Neuronal stem cell (in vitro differentiated cells): ENCODE results near the gene SGK1.
A peak's percentile ranks its signal among the peaks of the same experiment; 100 is the strongest.

Experiments used
- DNase-seq: peaks from one replicate; pipeline ENCODE4 v3.0.0-alpha.2; 2013; ENCODE audit warnings: low spot score
- H2AFZ ChIP-seq: one replicate; pipeline ENCODE4 v1.6.1; 2013; ENCODE audit warnings: mild to moderate bottlenecking, low read length, inconsistent platforms
- H2AK5ac ChIP-seq: 2 replicates; pipeline ENCODE4 v1.6.1; 2013; ENCODE audit warnings: low read depth, mild to moderate bottlenecking, inconsistent platforms, low read length, moderate library complexity, mixed read lengths
- H2BK120ac ChIP-seq: 2 replicates; pipeline ENCODE4 v1.6.1; 2013; ENCODE audit warnings: low read depth, mild to moderate bottlenecking, inconsistent platforms, low read length, moderate library complexity, mixed read lengths
- H2BK12ac ChIP-seq: one replicate; pipeline ENCODE4 v1.6.1; 2013; ENCODE audit warnings: low read length, inconsistent platforms
- H2BK15ac ChIP-seq: 2 replicates; pipeline ENCODE4 v1.6.1; 2013; ENCODE audit warnings: mild to moderate bottlenecking, low read length, inconsistent platforms, mixed read lengths
- H2BK5ac ChIP-seq: one replicate; pipeline ENCODE4 v1.6.1; 2013; ENCODE audit warnings: inconsistent platforms, mild to moderate bottlenecking, low read length, moderate library complexity
- H3K14ac ChIP-seq: one replicate; pipeline ENCODE4 v1.6.1; 2013; ENCODE audit warnings: low read length, inconsistent platforms
- H3K18ac ChIP-seq: 2 replicates; pipeline ENCODE4 v1.6.1; 2013; ENCODE audit warnings: low read length, inconsistent platforms
- H3K23ac ChIP-seq: 2 replicates; pipeline ENCODE4 v1.6.1; 2013; ENCODE audit warnings: low read depth, mild to moderate bottlenecking, mixed read lengths, low read length, inconsistent platforms; ENCODE audit not compliant: poor library complexity
- H3K27ac ChIP-seq: replicated peaks from 3 replicates; pipeline ENCODE4 v1.5.1; 2013; ENCODE audit warnings: low read length, inconsistent platforms
- H3K27me3 ChIP-seq, 3 experiments: 2 replicates each; pipeline ENCODE4 v1.6.1; 2013; ENCODE audit warnings: low read length in 3 of 3, mild to moderate bottlenecking in 2 of 3, inconsistent platforms in 1 of 3, low read depth in 1 of 3, mixed read lengths in 1 of 3, moderate library complexity in 1 of 3; ENCODE audit not compliant: control insufficient read depth in 3 of 3, insufficient read depth in 3 of 3
- H3K36me3 ChIP-seq, 2 donors: replicated peaks in 1 of 2; 2 replicates each; pipeline ENCODE4 v1.6.1; 2013; ENCODE audit warnings: low read length in 2 of 2; ENCODE audit not compliant: control insufficient read depth in 2 of 2, insufficient read depth in 2 of 2
- H3K4ac ChIP-seq: 2 replicates; pipeline ENCODE4 v1.6.1; 2013; ENCODE audit warnings: inconsistent platforms, mild to moderate bottlenecking, low read length, moderate library complexity
- H3K4me1 ChIP-seq, 2 donors: 1 replicate in 1 of 2; 2 replicates in 1 of 2; pipeline ENCODE4 v1.6.1; 2013; ENCODE audit warnings: low read length in 2 of 2, low read depth in 1 of 2; ENCODE audit not compliant: control insufficient read depth in 2 of 2, insufficient read depth in 1 of 2
- H3K4me2 ChIP-seq: one replicate; pipeline ENCODE4 v1.6.1; 2013; ENCODE audit warnings: mild to moderate bottlenecking, low read length, inconsistent platforms; ENCODE audit not compliant: insufficient read depth, poor library complexity, severe bottlenecking
- H3K4me3 ChIP-seq, 2 donors: 2 replicates each; pipeline ENCODE4 v1.5.1; 2013; ENCODE audit warnings: low read length in 2 of 2, mild to moderate bottlenecking in 2 of 2, inconsistent platforms in 1 of 2, moderate library complexity in 1 of 2
- H3K79me1 ChIP-seq: one replicate; pipeline ENCODE4 v1.6.1; 2013; ENCODE audit warnings: low read depth, mild to moderate bottlenecking, inconsistent platforms, low read length, moderate library complexity
- H3K9ac ChIP-seq: one replicate; pipeline ENCODE4 v1.6.1; 2013; ENCODE audit warnings: mild to moderate bottlenecking, low read depth, low read length, inconsistent platforms; ENCODE audit not compliant: poor library complexity
- H3K9me3 ChIP-seq, 2 donors: replicated peaks in 1 of 2; 2 replicates each; pipeline versions ENCODE3 to v1.6.1; 2013; ENCODE audit warnings: low read length in 2 of 2, mild to moderate bottlenecking in 2 of 2, inconsistent platforms in 1 of 2, low read depth in 1 of 2, mixed read lengths in 1 of 2, moderate library complexity in 1 of 2; ENCODE audit not compliant: control insufficient read depth in 2 of 2, insufficient read depth in 1 of 2
- H4K8ac ChIP-seq: one replicate; pipeline ENCODE4 v1.6.1; 2013; ENCODE audit warnings: low read depth, mild to moderate bottlenecking, inconsistent platforms, low read length, moderate library complexity
- H4K91ac ChIP-seq: one replicate; pipeline ENCODE4 v1.6.1; 2013; ENCODE audit warnings: low read length, low read depth, mild to moderate bottlenecking, inconsistent platforms; ENCODE audit not compliant: poor library complexity
- WGBS, 2 donors: extraction: QIAGEN DNeasy Blood & Tissue Kit; methylation state at CpG; one replicate each; pipeline ENCODE4 v1.1.7; 2013; ENCODE audit warnings: missing lambda C conversion rate in 2 of 2, mixed read lengths in 1 of 2; ENCODE audit not compliant: insufficient read length in 2 of 2, insufficient replicate concordance in 1 of 2; ENCODE audit errors: extremely low coverage in 2 of 2; 5-methylcytosine and 5-hydroxymethylcytosine counted together

The SGK1 gene

GRCh38 chr6:134299236-134299635 lies 18.7 kb downstream of the SGK1 start:
- Histone ChIP-seq H3K9ac (no peak overlapping the region), H4K91ac (no peak overlapping the region), H3K14ac (no peak overlapping the region), H2BK120ac (no peak overlapping the region), H2BK15ac (no peak overlapping the region), H3K36me3 (no peaks in the 10 kb centered on the region), H3K27me3 (no peaks in the 10 kb centered on the region), H3K18ac (no peak overlapping the region), H3K4ac (no peak overlapping the region), H4K8ac (no peak overlapping the region), H3K4me3 (no peak overlapping the region), H2BK5ac (no peak overlapping the region), H2AFZ (no peak overlapping the region), H2AK5ac (no peak overlapping the region), H2BK12ac (no peak overlapping the region), H3K4me2 (no peak overlapping the region), H3K27ac (no peak overlapping the region), H3K4me1 (no peaks in the 10 kb centered on the region), H3K9me3 (no peaks in the 10 kb centered on the region), H3K23ac (no peak overlapping the region), H3K79me1 (no peaks in the 10 kb centered on the region)
- WGBS, 2 donors, result no CpG with 5 or more reads among the region's 3 CpGs
- no peak for DNase-seq

GRCh38 chr6:134296762-134297161 lies 21.1 kb downstream of the SGK1 start:
- H3K14ac ChIP-seq, result peak overlapping the region; percentile 87

GRCh38 chr6:134295953-134296553 lies 21.9 kb downstream of the SGK1 start:
- no peak for DNase-seq

More at GRCh38 chr6:134296762-134297161, 21.1 kb downstream of the SGK1 start:
- Histone ChIP-seq H3K27me3 (no peaks in the 10 kb centered on the region), H3K9me3 (no peaks in the 10 kb centered on the region), H3K18ac (peak overlapping the region; percentile 70), H3K4me1 (no peaks in the 10 kb centered on the region), H2BK15ac (no peak overlapping the region), H3K79me1 (no peaks in the 10 kb centered on the region), H3K4ac (no peak overlapping the region), H4K91ac (no peak overlapping the region), H3K23ac (no peak overlapping the region), H4K8ac (peak overlapping the region; percentile 29), H3K4me2 (no peak overlapping the region), H2BK5ac (peak overlapping the region; percentile 80), H2BK120ac (no peak overlapping the region), H2BK12ac (peak overlapping the region; percentile 73), H3K27ac (no peak overlapping the region), H2AK5ac (no peak overlapping the region), H2AFZ (no peak overlapping the region), H3K4me3 (no peak overlapping the region), H3K9ac (no peak overlapping the region), H3K36me3 (no peaks in the 10 kb centered on the region)
- no CpG with 5 or more reads among the region's 7 CpGs for WGBS, 2 donors
- no peak for DNase-seq

GRCh38 chr6:134293659-134294161 lies 24.2 kb downstream of the SGK1 start:
- Histone ChIP-seq H3K18ac (no peak overlapping the region), H3K9me3 (no peaks in the 10 kb centered on the region), H3K4me2 (no peak overlapping the region), H2AFZ (no peak overlapping the region), H4K91ac (no peak overlapping the region), H2BK120ac (no peak overlapping the region), H3K4me1 (no peaks in the 10 kb centered on the region), H3K9ac (no peak overlapping the region), H3K4me3 (no peak overlapping the region), H4K8ac (no peak overlapping the region), H3K27me3 (no peaks in the 10 kb centered on the region), H2BK5ac (no peak overlapping the region), H2BK12ac (no peak overlapping the region), H3K4ac (no peak overlapping the region), H3K36me3 (no peaks in the 10 kb centered on the region), H2BK15ac (no peak overlapping the region), H2AK5ac (no peak overlapping the region), H3K79me1 (no peaks in the 10 kb centered on the region), H3K23ac (no peak overlapping the region), H3K27ac (no peak overlapping the region), H3K14ac (no peak overlapping the region)
- no CpG with 5 or more reads among the region's 3 CpGs for WGBS, 2 donors
- DNase-seq, result no peak

More at GRCh38 chr6:134295953-134296553, 21.9 kb downstream of the SGK1 start:
- Histone ChIP-seq H3K79me1 (no peaks in the 10 kb centered on the region), H3K23ac (no peak overlapping the region), H2BK12ac (no peak overlapping the region), H2AK5ac (no peak overlapping the region), H3K36me3 (no peaks in the 10 kb centered on the region), H2BK15ac (no peak overlapping the region), H4K8ac (no peak overlapping the region), H3K14ac (no peak overlapping the region), H2BK5ac (no peak overlapping the region), H2BK120ac (no peak overlapping the region), H3K9me3 (no peaks in the 10 kb centered on the region), H3K27ac (no peak overlapping the region), H3K4ac (no peak overlapping the region), H3K4me2 (no peak overlapping the region), H3K18ac (no peak overlapping the region), H3K4me1 (no peaks in the 10 kb centered on the region), H3K4me3 (no peak overlapping the region), H2AFZ (no peak overlapping the region), H4K91ac (no peak overlapping the region), H3K9ac (no peak overlapping the region), H3K27me3 (no peaks in the 10 kb centered on the region)
- WGBS, 2 donors, result no CpG with 5 or more reads among the region's 6 CpGs
